Measurements from ENCODE around the gene BBX.

Gene BBX

GRCh38 chr3:107660306-107660976 is 137.7 kb downstream of the BBX start:
- DNase-seq: peak; percentile 74

GRCh38 chr3:107661447-107662123 is 138.8 kb downstream of the BBX start:
- no peak for DNase-seq

GRCh38 chr3:107662124-107662507 is 139.4 kb downstream of the BBX start:
- DNase-seq: no peak

DNA sequence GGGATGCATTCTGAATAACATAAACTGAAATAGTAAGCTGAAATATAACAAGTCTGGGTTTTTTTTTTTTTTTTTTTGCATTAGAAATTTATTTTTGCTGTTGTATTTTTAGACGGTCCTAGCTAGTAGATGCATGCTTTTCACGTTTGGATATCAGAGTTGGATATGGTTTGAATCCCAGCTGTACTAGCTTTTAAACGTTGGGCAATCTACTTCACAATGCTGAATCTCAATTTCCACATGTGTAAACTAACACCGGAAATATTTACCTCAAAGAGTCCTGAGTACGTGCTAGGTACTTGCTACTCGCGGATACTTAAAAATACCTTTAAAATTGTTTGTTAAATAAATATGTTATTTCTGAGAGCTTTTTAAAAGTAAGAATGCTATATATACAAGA is 139.8 kb downstream of the BBX start:
- no peak for DNase-seq

GRCh38 chr3:107663266-107663665 is 140.5 kb downstream of the BBX start:
- DNase-seq: no peak

DNA sequence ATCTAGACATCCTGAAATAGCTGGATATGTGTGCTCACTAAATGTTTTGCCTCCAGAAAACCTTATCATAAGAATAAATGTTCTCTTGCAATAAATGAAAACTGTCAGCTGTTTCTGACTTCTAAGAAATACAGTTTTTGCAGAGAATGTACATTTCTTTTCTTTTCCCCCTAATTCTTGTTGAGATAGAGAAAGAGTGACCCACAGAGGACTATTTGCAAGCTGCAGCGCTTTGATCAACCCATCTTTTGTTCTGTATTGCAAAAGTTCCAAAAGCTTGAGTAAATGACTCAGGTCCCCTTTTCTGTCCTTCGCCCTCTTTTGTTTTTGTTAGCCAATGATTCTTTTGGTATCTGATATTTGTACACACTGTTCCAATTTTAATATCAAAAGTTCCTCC is 141.9 kb downstream of the BBX start:
- DNase-seq: no peak

GRCh38 chr3:107665351-107665750 is 142.6 kb downstream of the BBX start:
- no peak for DNase-seq

DNA sequence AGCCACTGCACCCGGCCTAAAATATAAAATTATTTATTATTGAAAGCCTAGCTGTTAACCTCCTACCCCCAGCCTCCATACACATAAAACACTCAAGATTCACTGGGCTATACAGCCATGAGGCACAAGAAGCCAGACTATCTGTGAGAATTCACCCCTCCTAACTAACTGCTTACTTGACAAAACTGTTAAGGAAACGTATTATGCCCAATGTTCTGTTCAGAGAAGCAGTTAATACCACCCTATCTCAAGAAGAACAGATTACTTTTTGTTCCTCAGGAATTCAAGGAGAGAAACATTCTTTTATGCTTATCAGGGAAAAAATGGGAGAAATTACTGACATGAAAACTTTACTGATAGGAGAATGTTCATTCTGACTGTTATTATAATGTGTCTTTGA is 144.1 kb downstream of the BBX start:
- no peak for DNase-seq

- DNase-seq: no peak
Observed at GRCh38 chr3:107668416-107668815, 145.7 kb downstream of the BBX start.

GRCh38 chr3:107668963-107669362 is 146.2 kb downstream of the BBX start:
- no peak for DNase-seq

- no peak for DNase-seq
Observed at GRCh38 chr3:107669669-107670068, 146.9 kb downstream of the BBX start.

GRCh38 chr3:107670986-107671385 is 148.2 kb downstream of the BBX start:
- no peak for DNase-seq

GRCh38 chr3:107674371-107674770 is 151.6 kb downstream of the BBX start:
- no peak for DNase-seq

DNA sequence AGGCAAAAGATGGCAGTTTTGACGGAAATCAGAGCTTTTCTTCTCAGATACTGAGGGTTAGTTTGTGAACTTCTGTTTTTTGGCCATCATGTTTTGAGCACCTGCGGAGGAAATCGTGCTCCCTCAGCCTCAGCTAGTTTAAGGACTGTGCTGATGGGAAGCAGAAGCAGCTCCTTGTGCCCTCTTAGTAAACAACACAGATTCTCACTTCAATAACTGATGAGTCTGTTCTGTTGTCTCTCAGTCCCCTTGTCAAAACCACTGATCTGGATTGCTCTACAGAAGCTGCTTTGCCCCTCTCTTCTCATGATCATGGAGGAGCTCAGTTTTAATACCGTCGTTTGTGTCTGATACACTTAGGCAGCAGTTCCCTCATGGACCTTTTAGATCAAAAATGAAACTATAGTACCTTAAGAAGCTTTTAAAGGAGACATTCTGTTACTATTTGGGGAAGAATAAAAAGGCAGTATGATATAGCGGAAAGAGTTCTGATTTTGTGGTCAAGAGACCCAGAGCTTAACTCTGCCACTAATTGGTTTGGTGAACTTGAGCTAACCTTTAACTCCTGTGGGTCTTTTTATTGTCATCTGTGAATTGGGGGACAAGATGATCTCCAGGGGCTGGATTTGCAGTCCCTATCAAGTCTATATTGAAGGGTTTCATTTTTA is 152.6 kb downstream of the BBX start:
- DNase-seq: no peak

- DNase-seq: peak; percentile 71
Observed at GRCh38 chr3:107676469-107677309, 153.9 kb downstream of the BBX start.

- DNase-seq: no peak
Observed at GRCh38 chr3:107679921-107680320, 157.2 kb downstream of the BBX start.

GRCh38 chr3:107680698-107681097 is 157.9 kb downstream of the BBX start:
- DNase-seq: no peak

DNA sequence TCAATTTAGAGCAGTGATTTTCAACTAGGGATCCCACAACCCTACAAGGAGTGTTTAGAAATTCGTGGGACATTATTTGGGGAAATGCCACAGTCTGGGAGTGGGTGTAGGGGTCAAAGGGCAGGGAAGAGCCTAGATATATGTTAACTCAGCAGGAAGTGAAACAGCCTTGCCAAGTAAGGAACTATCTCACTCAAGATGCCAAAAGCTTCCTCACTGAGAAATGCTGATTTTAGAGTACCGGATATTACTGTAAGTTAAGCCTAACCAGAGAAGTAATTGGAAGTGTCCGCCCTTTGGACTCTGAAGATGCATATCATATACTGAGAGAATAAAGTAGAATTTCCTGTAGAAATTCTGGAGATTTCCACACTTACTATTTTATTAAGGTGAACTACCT is 158.6 kb downstream of the BBX start:
- DNase-seq: no peak

- DNase-seq: no peak
Observed at GRCh38 chr3:107682580-107682979, 159.8 kb downstream of the BBX start.

- DNase-seq: no peak
Observed at GRCh38 chr3:107683447-107683846, 160.7 kb downstream of the BBX start.

DNA sequence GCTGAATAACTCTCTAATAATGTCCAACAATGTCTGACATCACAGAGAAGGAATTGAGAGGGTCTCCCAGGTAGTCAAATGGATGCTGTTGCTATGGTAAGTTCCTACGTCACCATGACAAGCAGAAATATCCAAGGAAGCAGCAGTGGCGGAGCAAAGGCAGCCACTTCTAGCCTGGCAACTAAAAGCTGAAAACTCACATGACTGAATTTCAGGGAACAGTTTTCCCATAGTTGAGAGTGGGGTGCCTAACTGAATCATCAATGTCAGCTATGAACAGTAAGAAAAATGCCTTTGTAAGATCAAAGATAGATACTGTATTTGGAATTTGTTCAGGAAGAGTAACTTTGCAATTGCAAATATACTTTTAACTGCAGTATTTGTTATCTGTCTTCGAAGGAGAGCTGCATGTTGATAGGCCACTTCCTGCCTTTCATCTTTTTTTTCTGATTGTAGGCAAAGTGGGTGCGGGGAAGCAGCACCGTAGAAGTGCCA is 161.7 kb downstream of the BBX start:
- DNase-seq: no peak

GRCh38 chr3:107685383-107685782 is 162.6 kb downstream of the BBX start:
- peak; percentile 24 for DNase-seq

DNA sequence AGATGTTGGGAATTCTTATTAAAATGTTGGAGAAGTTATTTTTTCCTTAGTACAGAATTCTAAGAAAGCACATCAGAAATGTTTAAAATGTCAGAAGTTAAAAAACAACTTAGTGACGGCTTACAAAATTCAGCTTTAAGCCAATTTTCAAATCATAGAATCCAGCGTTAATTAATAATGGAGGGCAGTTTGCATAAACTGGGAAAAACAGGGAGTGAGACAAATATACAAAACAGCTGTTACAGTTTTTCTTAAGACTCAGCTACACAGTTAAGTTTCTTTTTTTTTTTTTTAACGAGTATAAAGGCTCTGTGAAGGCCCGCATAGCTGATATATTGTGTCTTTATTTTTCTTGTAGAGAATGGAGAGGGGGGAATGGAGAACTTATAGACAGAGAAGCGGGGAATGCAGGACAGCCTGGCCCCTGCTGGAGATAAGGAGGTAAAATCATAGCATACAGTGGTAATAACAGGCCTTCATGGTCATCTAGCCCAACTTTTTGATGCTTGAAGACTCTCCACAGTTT is 164.4 kb downstream of the BBX start:
- no peak for DNase-seq

Data from NCI-H146 (cell line).